D721Med (cell line): ENCODE data around the gene PCYT2.

Source experiments
- DNase-seq: peaks from one replicate; pipeline ENCODE4 v3.0.0; 2011; ENCODE audit warnings: low spot score; ENCODE audit not compliant: insufficient read length
- FAIRE-seq: peaks from 2 replicates; lab custom pipeline; 2011; peaks lifted over from hg19 to GRCh38; lab: Jason Lieb, UNC
- CTCF ChIP-seq: IDR thresholded peaks from 2 replicates; pipeline ENCODE4 v1.5.1; 2012; ENCODE audit warnings: mild to moderate bottlenecking, control low read depth; ENCODE audit not compliant: insufficient read depth; ENCODE audit errors: missing control alignments

Gene PCYT2

GRCh38 chr17:81909231-81909630 lies 2.0 kb downstream of the PCYT2 start:
- FAIRE-seq (no peak), DNase-seq (no peak)

GRCh38 chr17:81908793-81909192 lies 2.4 kb downstream of the PCYT2 start:
- DNase-seq (no peak), FAIRE-seq (no peak)
- no peak for TF ChIP-seq CTCF

More at GRCh38 chr17:81909231-81909630, 2.0 kb downstream of the PCYT2 start:
- TF ChIP-seq CTCF, result no peak

GRCh38 chr17:81907219-81908145 lies 3.7 kb downstream of the PCYT2 start:
- FAIRE-seq (no peak), DNase-seq (no peak)
- TF ChIP-seq CTCF, result peak; percentile 13

- FAIRE-seq, result no peak
- no peak for DNase-seq
Observed at GRCh38 chr17:81906476-81907218, 4.6 kb downstream of the PCYT2 start.

GRCh38 chr17:81905993-81906392 lies 5.2 kb downstream of the PCYT2 start:
- FAIRE-seq, result no peak
- TF ChIP-seq CTCF, result no peak
- DNase-seq, result no peak

More at GRCh38 chr17:81906476-81907218, 4.6 kb downstream of the PCYT2 start:
- TF ChIP-seq CTCF, result peak; percentile 37

GRCh38 chr17:81905424-81905875 lies 5.7 kb downstream of the PCYT2 start:
- FAIRE-seq (no peak), DNase-seq (no peak)
- no peak for TF ChIP-seq CTCF
